ENCODE measurements around the gene DSCAM. TPM values are rescaled to one million over a fixed set of nuclear protein-coding genes. Genes with fewer than 3 reads are reported as not detected.

DSCAM gene
- total RNA-seq, 2 donors from 2014 or later: not detected

DNA sequence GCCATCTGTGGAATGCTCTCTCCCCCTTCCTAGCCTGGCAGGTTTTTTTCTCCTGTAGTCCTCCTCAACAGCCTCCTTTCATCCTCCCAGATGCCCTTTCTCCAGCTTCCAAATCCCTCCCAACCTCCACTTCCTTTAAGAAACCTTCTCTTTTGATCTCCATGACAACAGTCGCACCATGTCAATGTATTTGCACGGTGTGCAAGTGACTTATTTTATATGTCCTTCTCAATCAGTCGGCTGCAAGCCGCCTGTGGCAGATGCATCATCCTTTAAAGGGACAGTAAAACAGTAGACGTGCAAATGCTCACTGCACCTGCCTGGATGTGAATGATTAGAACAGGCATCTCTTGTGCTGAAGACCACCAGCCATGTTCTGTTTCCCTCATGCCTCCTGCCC is 694.5 kb downstream of the DSCAM start:
- no peaks in the 10 kb centered on the region for H3K36me3 ChIP-seq
- TF ChIP-seq, protein P1, sequence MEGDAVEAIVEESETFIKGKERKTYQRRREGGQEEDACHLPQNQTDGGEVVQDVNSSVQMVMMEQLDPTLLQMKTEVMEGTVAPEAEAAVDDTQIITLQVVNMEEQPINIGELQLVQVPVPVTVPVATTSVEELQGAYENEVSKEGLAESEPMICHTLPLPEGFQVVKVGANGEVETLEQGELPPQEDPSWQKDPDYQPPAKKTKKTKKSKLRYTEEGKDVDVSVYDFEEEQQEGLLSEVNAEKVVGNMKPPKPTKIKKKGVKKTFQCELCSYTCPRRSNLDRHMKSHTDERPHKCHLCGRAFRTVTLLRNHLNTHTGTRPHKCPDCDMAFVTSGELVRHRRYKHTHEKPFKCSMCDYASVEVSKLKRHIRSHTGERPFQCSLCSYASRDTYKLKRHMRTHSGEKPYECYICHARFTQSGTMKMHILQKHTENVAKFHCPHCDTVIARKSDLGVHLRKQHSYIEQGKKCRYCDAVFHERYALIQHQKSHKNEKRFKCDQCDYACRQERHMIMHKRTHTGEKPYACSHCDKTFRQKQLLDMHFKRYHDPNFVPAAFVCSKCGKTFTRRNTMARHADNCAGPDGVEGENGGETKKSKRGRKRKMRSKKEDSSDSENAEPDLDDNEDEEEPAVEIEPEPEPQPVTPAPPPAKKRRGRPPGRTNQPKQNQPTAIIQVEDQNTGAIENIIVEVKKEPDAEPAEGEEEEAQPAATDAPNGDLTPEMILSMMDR (IDR thresholded peaks at IDR 0.05): no peak

DNA sequence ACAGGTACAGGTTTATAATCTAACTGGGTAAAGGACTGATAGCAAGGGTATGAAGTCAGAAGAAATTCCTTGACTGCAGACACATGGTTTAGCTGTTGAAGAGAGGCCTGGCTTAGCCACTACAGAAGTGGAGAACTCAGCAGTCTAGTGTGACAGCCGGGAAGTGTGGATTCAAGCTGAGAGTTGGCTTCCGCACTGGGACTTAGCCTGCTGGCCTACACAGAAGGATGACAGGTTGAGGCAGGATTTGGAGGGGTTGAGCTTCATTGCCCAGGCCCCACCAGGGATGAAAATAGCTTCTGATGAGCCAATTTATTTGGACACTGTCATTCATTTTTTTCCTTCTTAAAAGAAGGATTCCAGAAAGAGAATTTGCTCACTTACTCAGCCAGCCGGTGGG is 695.3 kb downstream of the DSCAM start:
- no peaks in the 10 kb centered on the region for H3K27me3 ChIP-seq
- H3K36me3 ChIP-seq: no peaks in the 10 kb centered on the region
- TF ChIP-seq, protein P1 (IDR thresholded peaks at IDR 0.05): no peak
- H3K4me3 ChIP-seq: no peak overlapping the region
- no peaks in the 10 kb centered on the region for H3K4me1 ChIP-seq
- no peak for DNase-seq (ENCODE audit: low spot score)
- no peak overlapping the region for H3K27ac ChIP-seq
- H3K9me3 ChIP-seq: no peaks in the 10 kb centered on the region

More for the DNA sequence above, 694.5 kb downstream of the DSCAM start:
- H3K4me3 ChIP-seq: no peak overlapping the region
- H3K4me1 ChIP-seq: no peaks in the 10 kb centered on the region
- no peak overlapping the region for H3K27ac ChIP-seq
- no peaks in the 10 kb centered on the region for H3K9me3 ChIP-seq
- DNase-seq (ENCODE audit: low spot score): no peak
- no peaks in the 10 kb centered on the region for H3K27me3 ChIP-seq

DNA sequence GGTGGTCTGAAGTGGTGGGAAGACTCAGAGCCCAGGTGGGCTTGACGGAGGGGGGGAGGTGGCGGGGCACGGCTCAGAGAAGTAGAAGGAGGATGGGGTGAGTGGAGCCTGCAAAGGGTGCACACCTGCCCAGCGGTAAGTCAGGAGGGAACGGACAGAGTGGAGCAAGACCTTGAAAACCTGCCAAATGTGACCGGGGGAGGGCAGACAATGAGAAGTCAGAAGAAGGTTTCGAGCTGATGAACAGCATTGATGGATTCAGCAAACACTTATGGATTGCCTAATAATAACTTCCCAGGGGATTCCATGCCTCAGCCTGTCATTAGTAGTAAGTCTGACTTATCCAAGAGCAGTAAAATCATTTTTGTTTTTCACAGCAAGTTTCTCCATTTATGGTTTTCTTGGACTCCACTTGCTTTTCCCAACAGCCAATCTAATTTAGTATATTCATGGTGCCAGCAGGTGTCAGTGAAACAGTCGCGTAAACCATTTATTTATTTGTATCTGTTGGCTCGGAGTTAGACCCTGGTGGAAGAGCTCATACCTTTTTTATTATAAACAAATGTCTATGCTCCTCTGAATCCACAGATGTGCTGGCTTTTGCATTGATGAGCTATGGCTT is 700.6 kb downstream of the DSCAM start:
- Histone ChIP-seq H3K4me1 (no peaks in the 10 kb centered on the region), H3K4me3 (no peak overlapping the region), H3K9me3 (no peaks in the 10 kb centered on the region), H3K27ac (no peak overlapping the region), H3K27me3 (no peaks in the 10 kb centered on the region), H3K36me3 (no peaks in the 10 kb centered on the region)
- TF ChIP-seq, protein P1 (IDR thresholded peaks at IDR 0.05): no peak
- no peak for DNase-seq (ENCODE audit: low spot score)

DNA sequence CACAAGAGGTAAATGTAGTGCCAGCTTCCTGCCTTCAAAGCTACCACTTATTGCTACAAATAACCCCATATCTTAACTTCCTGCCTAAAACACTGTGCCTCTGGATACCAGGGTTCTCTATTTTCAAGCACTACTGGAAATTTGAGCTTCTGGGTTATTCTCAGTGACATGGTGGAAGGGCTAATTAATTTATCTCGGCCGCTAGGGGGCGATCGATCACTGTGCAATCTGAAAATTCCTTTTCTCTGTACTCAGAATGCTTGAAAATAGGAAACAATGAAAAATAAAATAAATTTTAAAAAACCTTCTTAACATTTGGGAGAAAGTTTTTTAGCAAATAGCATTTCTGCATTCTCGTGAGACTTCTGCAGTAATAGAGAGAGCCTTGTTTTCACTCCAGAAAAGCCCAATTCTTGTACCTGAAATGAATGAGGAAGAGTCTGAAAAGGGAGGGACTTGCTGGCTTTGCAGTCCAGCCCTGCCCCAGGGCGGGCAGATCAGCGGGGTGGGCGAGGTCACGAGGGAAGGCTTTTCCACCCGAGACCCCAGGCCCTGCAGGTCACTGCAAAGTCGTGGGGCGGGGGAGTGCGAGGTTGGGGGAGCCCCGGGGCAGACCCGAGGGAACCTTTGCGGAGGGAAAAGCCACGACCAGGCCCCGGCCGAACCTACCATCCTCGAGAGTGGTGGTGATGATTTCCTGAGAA is 703.0 kb downstream of the DSCAM start:
- Histone ChIP-seq H3K9me3 (no peaks in the 10 kb centered on the region), H3K4me1 (no peaks in the 10 kb centered on the region), H3K4me3 (no peak overlapping the region), H3K27me3 (no peaks in the 10 kb centered on the region), H3K27ac (no peak overlapping the region), H3K36me3 (no peaks in the 10 kb centered on the region)
- TF ChIP-seq, protein P1 (IDR thresholded peaks at IDR 0.05): peak; percentile 73 to 86
- peak; percentile 65 for DNase-seq (ENCODE audit: low spot score)

DNA sequence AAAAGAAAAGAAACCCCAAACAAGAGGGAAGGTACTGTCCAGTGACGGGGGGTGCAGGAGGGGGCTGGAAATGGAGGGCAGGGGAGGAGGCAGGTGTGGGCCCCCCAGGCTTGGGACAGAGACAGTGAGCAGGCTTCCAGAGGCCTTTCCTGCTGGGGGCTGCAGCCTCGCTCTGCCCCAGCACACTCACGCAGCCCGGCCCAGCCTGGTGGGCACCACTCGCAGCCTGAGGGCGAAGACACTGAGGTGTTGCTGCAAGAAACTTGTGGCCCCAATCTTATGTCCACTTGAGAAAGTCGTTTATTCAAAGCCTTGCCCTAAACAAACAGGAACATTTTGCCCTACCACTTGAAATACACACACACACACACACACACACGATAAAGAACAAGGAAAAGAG is 705.3 kb downstream of the DSCAM start:
- TF ChIP-seq, protein P1 (IDR thresholded peaks at IDR 0.05): no peak
- H3K9me3 ChIP-seq: no peaks in the 10 kb centered on the region
- H3K4me1 ChIP-seq: no peaks in the 10 kb centered on the region
- H3K27me3 ChIP-seq: no peaks in the 10 kb centered on the region
- H3K36me3 ChIP-seq: no peaks in the 10 kb centered on the region
- no peak for DNase-seq (ENCODE audit: low spot score)
- H3K4me3 ChIP-seq: no peak overlapping the region
- no peak overlapping the region for H3K27ac ChIP-seq

Measured in right atrium auricular region (tissue), 2 donors.